HG02623 (cell line): ENCODE results near the gene DPP9.

Source experiments
- ATAC-seq: cut with Tn5 transposase; IDR thresholded peaks from one replicate; pipeline ENCODE4 v1.9.1; 2021; ENCODE audit warnings: moderate library complexity; ENCODE audit not compliant: unreplicated experiment

Gene DPP9

GRCh38 chr19:4660993-4661392 lies 62.6 kb downstream of the DPP9 start:
- ATAC-seq = no peak

GRCh38 chr19:4660181-4660791 lies 63.4 kb downstream of the DPP9 start:
- no peak for ATAC-seq

DNA sequence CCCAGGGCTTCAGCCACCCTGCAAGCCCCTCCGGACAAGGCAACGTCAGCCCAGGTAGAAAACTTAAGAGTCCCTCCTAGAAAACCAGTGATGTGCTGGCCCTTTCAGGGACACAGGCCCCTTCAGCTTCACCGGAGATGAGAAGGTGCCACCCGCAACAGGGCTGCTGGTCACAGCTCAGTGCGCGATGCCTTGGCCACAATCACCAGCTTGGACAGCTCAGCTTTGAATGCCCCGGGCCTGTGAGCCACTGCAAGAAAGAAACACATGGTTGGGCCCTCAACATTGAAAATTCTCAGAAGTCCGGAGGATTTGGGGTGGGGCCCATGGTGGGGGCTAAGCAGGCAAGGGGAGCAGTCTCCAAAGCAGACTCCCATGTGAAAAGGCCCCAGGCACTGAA lies 65.8 kb downstream of the DPP9 start:
- ATAC-seq = no peak

DNA sequence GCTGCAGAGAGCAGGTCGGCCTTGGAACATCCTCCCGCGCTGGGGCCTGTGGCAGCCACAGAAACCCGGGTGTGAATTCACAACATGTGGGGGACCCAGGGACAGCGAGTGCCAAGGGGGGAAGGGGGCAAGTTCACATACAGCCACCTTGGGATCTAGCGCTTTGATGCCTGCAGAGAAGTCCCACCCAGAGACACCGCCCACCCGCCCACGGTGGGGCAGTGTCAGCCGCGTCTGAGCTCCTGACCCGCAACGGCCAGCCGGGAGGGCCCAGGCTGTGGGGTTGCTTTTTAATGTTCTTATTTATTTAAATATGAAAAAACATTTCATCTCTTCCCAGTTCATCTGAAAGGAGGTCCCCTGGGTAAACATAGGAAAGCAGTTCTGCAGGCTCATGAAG lies 66.4 kb downstream of the DPP9 start:
- ATAC-seq = no peak

GRCh38 chr19:4656102-4656501 lies 67.5 kb downstream of the DPP9 start:
- no peak for ATAC-seq

DNA sequence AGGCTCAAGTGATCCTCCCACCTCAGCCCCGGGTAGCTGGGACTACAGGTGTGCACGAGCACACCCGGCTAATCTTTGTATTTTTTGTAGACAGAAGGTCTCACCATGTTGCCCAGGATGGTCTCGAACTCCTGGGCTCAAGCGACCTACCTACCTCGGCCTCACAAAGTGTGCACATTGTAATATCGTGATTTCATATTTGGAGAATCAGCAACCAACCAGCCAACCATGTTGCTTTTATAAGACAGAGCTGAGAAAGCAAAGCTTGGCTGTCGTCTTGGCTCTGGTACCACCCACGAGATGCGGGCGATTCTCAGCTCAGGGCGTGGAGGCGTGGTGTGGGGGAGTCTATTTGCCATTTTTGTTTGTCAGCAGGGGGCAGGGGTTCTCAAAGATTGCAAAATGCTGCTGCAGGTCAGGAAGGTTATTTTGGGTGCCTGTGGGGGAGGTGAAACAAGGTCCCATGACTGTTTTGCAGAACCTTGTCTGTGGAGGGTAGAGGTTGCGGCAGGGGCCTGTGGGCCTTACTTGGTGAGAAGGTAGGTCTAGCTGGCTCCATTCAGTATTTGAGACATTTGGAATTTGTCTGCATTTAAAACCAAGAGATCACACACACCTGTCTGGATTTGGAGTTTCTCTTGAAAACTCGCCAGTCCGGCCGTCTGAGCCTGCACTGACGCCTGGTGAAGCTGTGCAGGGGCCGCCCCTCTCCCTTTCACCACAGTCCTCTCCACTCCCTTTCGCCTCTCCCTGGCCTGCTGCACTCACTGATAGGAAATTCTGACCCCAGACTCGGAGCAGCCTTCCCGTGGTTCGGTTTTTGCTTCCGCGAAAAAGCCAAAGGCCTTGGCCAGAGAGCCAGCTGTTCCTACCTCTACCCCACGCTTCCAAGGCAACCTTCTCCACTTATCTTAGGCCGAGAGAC lies 68.9 kb downstream of the DPP9 start:
- no peak for ATAC-seq

GRCh38 chr19:4653793-4654436 lies 69.7 kb downstream of the DPP9 start:
- ATAC-seq = no peak

DNA sequence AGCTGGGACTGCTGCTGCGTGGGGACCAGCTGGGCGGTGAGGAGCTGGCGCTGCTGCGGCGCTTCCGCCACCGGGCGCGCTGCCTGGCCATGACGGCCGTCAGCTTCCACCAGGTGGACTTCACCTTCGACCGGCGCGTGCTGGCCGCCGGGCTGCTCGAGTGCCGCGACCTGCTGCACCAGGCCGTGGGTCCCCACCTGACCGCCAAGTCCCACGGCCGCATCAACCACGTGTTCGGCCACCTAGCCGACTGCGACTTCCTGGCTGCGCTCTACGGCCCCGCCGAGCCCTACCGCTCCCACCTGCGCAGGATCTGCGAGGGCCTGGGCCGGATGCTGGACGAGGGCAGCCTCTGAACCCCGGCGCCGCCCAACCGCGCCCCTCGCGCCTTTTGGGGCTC lies 71.6 kb downstream of the DPP9 start:
- ATAC-seq = no peak

- ATAC-seq = no peak
These were observed 73.5 kb downstream of the DPP9 start for GRCh38 chr19:4650159-4650558.

- no peak for ATAC-seq
These were observed 74.1 kb downstream of the DPP9 start for GRCh38 chr19:4649392-4650047.

DNA sequence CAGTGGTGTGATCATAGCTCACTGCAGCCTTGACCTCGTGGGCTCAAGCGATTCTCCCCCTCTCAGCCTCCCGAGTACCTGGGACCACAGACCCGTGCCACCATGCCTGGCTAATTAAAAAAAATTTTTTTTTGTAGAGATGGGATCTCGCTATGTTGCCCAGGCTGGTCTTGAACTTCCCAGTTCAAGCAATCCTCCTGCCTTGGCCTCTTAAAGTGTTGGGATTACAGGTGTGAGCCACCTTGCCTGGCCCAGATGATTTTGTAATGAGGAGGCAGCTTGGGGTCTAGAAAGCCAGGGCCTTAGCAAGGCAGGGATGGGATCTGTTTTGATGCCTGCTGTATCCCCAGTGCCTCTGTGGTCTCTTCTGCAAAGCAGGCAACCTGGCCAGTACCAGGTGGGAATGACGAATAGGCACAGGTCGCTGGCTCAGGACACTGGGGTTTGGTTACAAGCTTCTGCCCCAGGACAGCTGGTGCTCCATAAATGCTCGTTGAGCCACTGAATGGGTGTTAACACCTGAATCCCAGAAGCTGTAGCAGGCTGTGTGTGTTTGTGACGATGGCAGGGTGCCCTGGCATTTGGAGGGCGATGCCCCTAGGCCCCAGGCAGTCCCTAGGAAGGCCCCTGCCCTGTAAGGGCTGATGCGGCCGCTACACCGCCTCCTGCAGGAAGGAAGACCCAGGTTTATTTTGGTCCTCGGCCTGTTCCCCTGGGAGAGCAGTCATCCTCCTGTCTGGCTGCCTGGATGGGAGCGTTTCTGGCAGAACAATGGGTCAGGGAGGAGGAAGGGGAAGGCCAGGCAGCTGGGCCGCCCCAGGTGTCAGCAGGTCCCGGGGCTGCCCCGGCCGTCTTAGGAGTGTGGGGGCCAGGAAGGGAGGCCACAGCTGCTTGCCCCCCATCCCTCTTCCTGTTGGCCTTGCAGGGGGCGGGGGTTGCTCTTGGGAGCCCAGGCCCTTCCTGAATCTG lies 75.7 kb downstream of the DPP9 start:
- ATAC-seq = no peak

DNA sequence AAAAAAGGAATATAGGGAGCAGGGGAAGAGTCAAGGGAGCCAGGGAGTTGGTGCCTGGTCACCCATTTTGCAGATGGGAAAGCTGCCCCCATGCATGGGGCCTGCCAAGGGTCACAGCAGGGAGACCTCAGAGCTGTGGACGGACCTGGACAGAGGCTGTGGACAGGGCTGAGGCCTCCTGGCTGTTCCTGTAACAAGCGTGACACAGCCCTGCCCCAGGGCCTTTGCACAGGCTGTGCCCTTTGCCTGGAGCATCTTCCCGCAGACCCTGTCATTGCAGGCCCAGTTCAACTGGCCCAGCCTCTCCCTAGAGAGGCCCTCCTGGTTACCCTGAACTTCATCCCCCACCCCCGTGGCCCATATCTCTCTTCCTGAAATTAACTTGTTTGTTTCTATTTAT lies 77.9 kb downstream of the DPP9 start:
- no peak for ATAC-seq

DNA sequence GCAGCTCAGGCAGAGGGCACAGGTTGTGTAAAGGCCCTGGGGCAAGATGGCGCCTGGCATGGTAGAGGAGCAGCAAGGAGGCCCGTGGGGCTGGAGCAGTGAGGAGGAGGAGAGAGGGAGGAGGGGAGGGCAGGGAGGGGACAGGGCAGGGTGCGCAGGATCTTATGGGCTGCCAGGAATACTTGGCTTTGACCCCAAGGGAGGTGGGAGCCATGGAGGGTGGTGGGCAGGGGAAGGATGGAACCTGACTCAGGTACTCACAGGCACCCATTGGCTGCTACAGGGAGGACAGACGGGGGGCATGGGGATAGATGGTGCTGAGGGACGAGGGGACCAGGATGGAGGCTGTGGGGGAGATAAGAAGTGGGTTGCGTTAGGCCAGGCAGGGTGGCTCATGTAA lies 81.0 kb downstream of the DPP9 start:
- no peak for ATAC-seq

DNA sequence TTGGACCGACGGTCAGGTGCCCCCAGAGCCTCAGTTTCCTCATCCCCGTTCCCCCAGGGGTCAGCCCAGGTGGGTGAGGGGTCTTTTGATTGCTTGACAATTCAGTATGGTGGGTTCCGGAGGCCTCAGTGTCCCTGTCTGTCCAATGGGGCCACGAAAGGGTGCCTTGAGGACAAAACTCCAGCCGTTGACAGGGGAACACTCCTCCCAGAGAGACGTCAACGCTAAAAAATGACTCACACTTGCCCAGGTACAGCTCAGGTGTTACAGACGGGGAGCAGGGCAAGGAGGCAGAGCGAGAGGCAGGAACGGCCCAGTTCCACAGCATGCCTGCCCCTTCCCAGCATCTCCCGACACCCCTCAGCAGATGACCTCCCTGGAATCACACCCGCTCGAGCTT lies 82.5 kb downstream of the DPP9 start:
- ATAC-seq = no peak

GRCh38 chr19:4640247-4641000 lies 83.2 kb downstream of the DPP9 start:
- ATAC-seq = no peak

DNA sequence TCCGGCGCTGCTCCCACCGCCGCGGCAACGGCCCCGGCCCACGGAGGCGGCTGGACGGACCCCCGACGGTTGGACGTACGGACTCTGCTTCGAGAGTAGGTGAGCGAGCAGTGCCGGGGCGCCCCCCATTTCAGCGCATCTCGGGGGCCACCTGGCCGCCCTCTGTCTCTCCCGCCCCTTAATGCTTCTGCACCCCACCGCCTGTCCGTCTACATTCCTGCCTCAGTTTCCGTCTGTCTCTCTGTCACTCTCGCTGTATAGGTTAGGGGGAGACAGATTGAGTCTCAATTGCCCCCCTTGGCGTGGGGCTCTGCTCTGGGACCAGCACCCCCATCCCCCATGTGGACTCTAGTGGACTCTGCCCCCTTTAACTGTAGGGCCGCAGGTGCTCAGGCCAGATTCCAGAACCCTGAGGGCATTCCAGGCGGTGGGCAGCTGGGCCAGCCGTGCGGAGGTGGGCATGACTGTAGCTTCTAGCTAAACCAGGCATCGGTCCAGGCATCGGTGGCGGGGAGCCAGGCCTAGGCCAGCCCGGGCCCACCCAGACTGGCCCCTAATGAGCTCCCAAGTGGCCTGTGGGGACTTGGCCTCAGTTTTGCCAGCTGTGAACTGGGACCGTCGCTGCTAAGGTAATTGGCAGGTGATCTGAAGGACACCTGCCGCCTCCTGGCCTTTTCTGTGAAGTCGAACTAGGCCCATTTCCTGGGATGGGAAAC lies 84.0 kb downstream of the DPP9 start:
- ATAC-seq = no peak

GRCh38 chr19:4638828-4639530 lies 84.7 kb downstream of the DPP9 start, which contains the start of gene TNFAIP8L1:
TNFAIP8L1 (plus strand) TSS chr19:4639516; CDS start chr19:4651870, 12,354 bp downstream.
- peak; percentile 64 for ATAC-seq

GRCh38 chr19:4638317-4638716 lies 85.3 kb downstream of the DPP9 start:
- ATAC-seq = no peak
